GM18951 (cell line): ENCODE measurements around the gene PLIN5.
"Not testable (repeated sequence)": the region's sequence is repeated elsewhere in the genome, so short reads cannot be mapped to it uniquely, and the experiment has no call there.

Source experiments
- POLR2A ChIP-seq: IDR thresholded peaks from 4 replicates; pipeline ENCODE4 v1.6.1; 2011; ENCODE audit warnings: mild to moderate bottlenecking; ENCODE audit not compliant: insufficient read length, insufficient read depth; ENCODE audit errors: extremely low read depth
- in situ Hi-C: fragments of 300-500 bp; cut with MboI; formaldehyde crosslinking; loops from one replicate; pipeline ENCODE4 v1.12.0; 2022; ENCODE audit warnings: low sequenced_read_pairs, mixed read lengths, inconsistent platforms; ENCODE audit not compliant: unreplicated experiment

PLIN5 gene

GRCh38 chr19:4576016-4576933 lies 41.3 kb upstream of the PLIN5 start:
- in situ Hi-C loops: no loop called here
- TF ChIP-seq POLR2A: no peak

DNA sequence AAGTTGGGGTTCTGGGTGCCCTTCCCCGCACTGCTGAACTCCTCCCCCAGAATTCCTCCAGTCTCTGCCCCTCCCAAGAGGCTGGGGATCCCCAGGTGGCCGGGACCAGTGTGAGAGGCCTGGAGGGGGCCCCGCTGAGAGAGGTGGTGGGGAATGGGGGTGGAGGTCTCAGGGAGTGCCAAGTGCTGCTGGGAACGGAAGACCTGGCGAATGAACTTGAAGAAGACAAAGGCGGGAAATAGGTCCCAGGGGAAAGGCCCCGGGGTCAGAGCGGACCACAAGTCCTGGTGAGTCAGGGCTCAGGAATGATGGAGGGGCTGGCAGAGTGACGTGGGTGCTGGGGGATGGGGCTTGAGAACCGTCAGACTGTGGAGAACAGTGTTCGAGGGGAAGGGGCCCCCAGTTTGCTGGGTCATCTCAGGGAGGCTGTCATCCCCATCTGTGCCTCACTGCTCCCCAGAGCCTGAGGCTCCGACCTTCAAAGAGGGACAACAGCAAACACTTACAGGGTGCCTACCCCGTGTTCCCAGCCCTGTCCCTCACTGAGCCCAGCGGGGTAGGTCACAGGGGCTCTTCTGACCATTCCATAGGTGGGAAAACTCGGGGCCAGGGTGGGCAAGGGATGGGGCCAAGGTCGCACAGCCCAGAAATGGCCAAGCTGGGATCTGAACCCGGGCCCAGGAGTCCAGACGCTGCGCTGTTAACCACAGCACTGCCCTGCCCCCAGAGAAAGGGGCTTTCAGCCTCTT lies 40.4 kb upstream of the PLIN5 start:
- no peak for TF ChIP-seq POLR2A
- in situ Hi-C loops: no loop called here

DNA sequence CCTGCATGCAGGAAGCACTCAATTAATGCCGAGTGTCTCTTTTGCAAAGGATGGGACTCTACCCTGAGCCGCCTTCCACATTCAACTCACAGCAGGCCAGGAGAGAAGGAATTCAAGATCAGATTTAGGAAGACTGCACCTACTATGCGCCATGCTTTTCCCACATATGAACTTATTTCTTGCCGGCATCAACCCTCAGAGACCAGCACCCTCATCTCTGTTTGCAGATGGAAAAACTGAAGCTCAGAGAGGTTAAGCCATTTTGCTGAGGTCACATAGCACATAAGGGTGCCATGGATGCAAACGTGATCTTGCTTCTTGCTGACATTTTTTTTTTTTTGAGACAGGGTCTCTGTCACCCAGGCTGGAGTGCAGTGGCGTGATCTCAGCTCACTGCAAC lies 38.7 kb upstream of the PLIN5 start:
- in situ Hi-C loops: no loop called here

DNA sequence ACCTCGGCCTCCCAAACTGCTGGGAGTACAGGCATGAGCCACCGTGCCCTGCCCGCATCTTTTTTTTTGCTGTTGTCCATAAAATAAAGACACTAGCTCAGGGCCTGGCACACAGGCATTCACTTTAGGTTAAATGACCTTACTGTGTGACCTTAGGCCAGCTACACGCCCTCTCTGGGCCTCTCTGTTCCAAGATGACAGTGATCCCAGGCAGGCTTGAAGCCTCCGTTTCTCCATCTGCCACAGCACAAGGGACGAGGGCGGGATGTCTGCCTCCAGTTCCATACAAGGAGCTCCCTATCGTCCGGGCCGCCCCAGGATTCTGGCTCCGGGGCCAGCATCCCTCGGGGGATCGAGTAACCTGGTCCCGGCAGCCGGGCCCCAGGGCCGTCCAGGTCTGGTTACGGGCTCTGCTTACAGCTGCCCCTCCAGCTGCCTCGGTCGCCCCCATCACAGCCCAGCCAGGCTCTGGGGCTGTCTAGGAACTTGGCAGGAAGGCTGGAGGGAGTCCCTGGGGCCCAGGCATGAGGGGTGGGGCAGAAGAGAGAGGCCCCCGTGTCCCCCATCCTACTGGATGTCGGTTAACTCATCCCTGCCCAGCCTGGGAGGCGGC lies 36.4 kb upstream of the PLIN5 start:
- in situ Hi-C loops: no loop called here
- TF ChIP-seq POLR2A: no peak

More for the DNA sequence above, 38.7 kb upstream of the PLIN5 start:
- TF ChIP-seq POLR2A: no peak

DNA sequence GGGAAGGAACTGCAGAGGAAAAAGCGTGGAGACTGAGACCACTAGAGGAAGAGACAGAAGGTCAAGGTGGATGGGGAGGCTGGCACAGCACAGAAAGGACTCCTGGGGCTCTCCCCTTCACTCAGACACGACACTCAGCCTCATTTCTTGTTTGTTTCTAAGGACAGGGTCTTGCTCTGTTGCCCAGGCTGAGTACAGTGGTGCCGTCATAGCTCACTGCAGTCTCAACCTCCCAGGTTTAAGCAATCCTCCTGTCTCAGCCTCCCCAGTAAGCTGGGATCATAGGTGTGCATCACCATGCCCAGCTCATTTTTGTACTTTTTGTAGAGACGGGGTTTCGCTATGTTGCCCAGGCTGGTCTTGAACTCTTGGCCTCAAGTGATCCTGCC lies 35.9 kb upstream of the PLIN5 start:
- no peak for TF ChIP-seq POLR2A
- in situ Hi-C loops: no loop called here

GRCh38 chr19:4570402-4570801 lies 35.4 kb upstream of the PLIN5 start:
- in situ Hi-C loops: no loop called here
- no peak for TF ChIP-seq POLR2A

- no peak for TF ChIP-seq POLR2A
- in situ Hi-C loops: no loop called here
Observed at GRCh38 chr19:4568886-4569285, 33.9 kb upstream of the PLIN5 start.

DNA sequence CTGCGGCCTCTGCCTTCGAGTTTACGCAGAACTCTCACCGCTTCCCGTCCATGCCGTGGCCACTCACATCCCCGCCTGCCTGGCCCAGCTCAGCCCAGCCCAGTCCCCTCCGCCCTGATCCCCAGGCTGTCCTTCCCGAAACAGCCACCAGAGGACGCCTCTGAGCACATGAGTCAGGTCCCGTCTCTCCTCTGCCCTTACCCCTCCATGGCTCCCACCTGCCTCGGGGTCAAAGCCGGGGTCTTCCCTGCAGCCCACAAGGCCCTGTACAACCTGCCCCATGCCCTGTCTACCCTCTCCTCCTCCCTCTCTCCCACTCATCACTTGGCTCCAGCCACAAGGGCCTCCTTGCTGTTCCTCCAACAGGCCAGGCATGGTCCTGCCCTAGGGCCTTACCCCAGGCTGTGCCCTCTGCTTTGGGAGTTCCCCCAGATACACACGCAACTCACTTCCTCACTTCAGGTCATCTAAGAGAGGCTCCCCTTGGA lies 32.6 kb upstream of the PLIN5 start:
- TF ChIP-seq POLR2A: no peak
- in situ Hi-C loops: no loop called here

DNA sequence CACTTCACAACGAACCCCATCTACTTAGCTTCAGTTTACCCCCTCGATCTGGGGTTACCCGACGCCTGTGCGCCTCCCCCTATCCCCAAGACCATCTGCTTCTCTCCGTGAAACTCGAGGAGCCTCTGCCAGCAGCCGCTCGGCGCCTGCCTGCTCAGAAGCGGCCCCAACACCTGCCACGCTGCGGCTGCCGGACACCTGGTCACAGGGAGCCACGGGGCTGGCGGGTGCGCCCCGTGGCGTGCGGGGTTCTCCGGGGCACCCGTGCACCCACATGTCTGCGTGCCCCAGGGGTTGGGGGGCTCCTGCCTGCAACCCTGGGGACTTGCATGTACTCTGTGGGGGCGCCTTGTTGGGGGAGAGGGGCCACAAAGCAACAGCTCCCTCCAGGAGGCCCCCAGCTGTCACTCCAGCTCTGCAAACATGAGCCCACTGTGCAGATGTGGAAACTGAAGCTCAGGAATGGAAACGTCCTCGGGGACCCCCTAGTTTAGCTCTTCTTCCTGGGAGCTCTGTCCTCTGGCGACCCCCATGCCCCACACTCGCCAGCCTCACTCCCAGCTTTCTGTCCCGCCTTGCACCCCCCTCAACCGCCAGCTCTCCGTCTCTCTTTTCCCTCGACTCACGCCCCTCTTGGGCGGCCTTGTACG lies 31.5 kb upstream of the PLIN5 start:
- no peak for TF ChIP-seq POLR2A
- in situ Hi-C loops: no loop called here

DNA sequence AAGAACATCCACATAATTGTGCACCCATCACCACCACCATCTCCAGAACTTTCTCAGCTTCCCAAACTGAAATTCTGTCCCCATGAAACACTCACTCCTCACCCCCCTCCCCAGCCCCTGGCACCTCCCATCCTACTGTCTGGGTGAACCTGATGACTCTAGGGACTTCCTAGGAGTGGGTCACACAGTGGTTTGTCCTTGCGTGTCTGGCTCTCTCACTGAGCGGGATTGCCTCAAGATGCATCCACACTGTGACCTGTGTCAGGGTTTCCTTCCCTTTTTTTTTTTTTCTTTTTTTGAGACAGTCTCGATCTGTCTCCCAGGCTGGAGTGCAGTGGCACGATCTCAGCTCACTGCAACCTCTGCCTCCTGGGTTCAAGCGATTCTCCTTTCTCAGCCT lies 28.5 kb upstream of the PLIN5 start:
- in situ Hi-C loops: not testable (repeated sequence)

GRCh38 chr19:4562085-4562484 lies 27.1 kb upstream of the PLIN5 start:
- in situ Hi-C loops: not testable (repeated sequence)

GRCh38 chr19:4559569-4559968 lies 24.5 kb upstream of the PLIN5 start, which contains the start of gene SEMA6B:
SEMA6B (minus strand) TSS chr19:4559684; CDS start chr19:4558457, 1,227 bp downstream.
- TF ChIP-seq POLR2A: no peak

More at GRCh38 chr19:4559569-4559968, 24.5 kb upstream of the PLIN5 start, which contains the start of gene SEMA6B:
- in situ Hi-C loops: no loop called here
